Measurements from ENCODE around the gene SUSD1.

SUSD1 gene

DNA sequence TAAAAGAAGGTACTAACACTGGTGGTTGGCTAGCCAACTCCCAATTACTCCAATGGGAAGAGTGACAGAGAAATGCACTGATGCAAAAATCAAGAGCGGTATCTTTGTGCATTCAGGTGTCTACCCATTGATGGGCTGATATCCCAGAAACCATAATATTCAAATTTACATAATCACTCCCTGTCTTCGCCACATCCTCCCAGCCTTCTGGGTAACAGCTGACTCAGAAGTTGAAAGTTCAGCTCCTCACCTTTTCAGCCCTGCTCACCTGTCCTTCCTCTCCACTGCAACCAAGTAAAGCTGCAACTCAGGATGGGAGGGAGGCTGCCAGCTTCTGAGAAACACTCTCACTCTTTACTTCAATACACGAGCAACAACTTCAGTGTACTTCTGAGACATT is 6.9 kb downstream of the SUSD1 start:
- Histone ChIP-seq H3K36me3 (ENCODE audit: insufficient read depth, low read length) (no peaks in the 10 kb centered on the region), H3K27ac (no peak overlapping the region), H3K4me3 (no peak overlapping the region), H3K9ac (ENCODE audit: insufficient read length) (no peak overlapping the region), H3K9me3 (ENCODE audit: low read depth, low read length) (no peaks in the 10 kb centered on the region)
- no peak for DNase-seq (ENCODE audit: low read depth, low spot score)
- TF ChIP-seq EZH2 (IDR thresholded peaks at IDR 0.05) (no peak), POLR2AphosphoS5 (IDR thresholded peaks at IDR 0.05; ENCODE audit: borderline replicate concordance, low read depth, low read length) (no peak), FOXP2 (optimal IDR thresholded peaks at IDR 0.05; ENCODE audit: control extremely low read depth, extremely low read length, insufficient read depth) (no peak)

DNA sequence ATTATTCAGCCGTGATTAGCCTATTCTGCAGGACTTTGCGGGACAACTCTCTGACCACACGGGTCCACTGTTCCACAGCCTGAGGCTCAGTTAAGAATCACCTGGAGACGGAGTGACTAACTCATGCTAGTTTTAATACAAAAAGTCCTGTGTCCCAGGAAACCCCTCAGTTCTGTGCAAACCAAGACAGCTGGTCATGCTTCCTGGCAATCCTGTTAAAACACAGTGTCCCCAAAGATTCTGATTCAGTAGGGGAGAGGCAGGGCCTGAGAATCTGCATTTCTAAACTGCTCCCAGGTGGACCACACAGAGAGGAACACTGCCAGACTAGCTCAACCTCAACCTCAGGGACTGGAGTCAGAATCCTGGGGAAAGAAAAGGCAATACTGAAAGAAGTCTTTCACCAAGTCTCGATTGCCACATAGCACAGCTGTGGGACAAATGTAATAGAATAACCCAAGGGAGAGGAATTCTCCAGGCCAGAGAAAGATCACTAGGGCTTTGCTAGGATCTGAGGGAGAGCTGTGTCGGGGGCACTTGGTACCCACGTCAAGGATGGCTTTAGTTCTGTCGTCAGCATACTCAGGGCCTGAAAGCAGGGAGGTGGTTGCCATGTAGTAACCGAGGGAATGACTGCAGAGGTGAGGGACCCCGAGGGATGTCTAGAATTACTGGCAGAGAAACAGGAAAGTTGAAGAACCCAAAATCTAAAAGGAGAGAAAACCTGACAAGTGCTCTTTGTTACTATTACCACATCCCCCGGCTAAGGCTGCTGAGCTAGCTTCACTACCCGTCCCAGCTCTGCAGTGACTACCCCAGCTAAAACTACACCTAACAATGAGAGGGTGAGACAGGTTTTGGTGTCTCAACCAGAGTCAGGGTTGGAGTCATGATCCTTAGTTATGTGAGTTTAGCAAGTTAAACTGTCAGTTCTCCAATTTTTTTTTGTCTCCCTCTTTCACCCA is 8.6 kb downstream of the SUSD1 start:
- no peak for TF ChIP-seq FOXP2 (optimal IDR thresholded peaks at IDR 0.05; ENCODE audit: control extremely low read depth, extremely low read length, insufficient read depth)
- no peak for TF ChIP-seq POLR2AphosphoS5 (IDR thresholded peaks at IDR 0.05; ENCODE audit: borderline replicate concordance, low read depth, low read length)
- no peak for TF ChIP-seq EZH2 (IDR thresholded peaks at IDR 0.05)
- DNase-seq (ENCODE audit: low read depth, low spot score) = no peak
- H3K4me3 ChIP-seq = no peak overlapping the region
- no peak overlapping the region for H3K9ac ChIP-seq (ENCODE audit: insufficient read length)
- no peaks in the 10 kb centered on the region for H3K9me3 ChIP-seq (ENCODE audit: low read depth, low read length)
- H3K27ac ChIP-seq = no peak overlapping the region
- H3K36me3 ChIP-seq (ENCODE audit: insufficient read depth, low read length) = no peaks in the 10 kb centered on the region

DNA sequence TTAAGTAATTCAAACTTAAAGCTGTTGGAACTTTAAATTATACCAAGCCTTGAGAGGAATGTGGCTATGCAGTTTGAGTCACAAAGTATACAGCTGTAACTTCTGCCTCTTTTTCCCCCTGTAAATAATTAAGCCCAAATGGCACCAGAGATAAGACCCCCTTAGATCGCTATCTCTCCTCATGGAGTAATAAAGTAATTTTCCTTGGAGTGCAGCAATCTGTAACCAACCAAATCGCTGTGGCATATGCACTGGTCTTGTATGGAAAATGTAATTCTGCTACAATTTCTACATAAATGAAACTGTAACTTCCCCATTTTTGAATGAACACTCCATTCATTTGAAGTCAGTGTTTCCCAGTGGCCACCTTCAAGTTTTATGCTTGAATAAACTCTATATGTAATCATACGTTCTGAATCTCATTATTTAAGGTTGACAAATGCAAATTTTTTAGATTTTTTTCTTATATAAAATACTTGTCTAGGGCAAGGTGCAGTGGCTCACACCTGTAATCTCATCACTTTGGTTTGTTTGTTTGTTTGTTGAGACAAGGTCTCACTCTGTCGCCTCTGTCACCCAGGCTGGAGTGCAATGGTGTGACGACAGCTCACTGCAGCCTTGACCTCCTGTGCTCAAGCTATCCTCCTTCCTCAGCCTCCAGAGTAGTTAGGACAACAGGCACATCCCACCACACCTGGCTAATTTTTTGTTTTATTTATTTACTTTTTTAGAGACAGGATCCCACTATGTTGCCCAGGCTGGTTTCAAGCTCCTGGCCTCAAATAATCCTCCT is 12.3 kb downstream of the SUSD1 start:
- no peak overlapping the region for H3K9ac ChIP-seq (ENCODE audit: insufficient read length)
- no peak overlapping the region for H3K27ac ChIP-seq
- DNase-seq (ENCODE audit: low read depth, low spot score) = no peak
- no peaks in the 10 kb centered on the region for H3K36me3 ChIP-seq (ENCODE audit: insufficient read depth, low read length)
- H3K4me3 ChIP-seq = no peak overlapping the region
- no peak for TF ChIP-seq EZH2 (IDR thresholded peaks at IDR 0.05)
- TF ChIP-seq POLR2AphosphoS5 (IDR thresholded peaks at IDR 0.05; ENCODE audit: borderline replicate concordance, low read depth, low read length) = no peak
- no peak for TF ChIP-seq FOXP2 (optimal IDR thresholded peaks at IDR 0.05; ENCODE audit: control extremely low read depth, extremely low read length, insufficient read depth)
- no peaks in the 10 kb centered on the region for H3K9me3 ChIP-seq (ENCODE audit: low read depth, low read length)

DNA sequence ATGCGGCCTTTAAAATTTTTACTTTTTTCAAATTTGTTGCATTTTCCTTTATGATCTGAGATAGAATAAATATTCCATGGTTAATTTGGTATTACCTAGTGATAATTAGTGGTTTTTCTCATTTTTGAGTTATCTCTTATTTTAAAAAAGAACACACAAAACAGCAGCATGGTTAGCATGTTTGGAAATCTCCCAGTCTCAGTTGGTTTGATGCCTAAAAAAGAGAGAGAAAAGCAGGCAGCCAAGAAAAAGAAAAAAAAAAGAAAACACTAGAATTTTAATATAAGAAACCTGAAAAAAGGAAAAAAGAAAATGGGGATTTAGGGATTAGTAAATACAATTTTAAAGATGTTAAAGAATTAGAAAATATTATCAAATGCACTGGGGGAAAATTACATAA is 15.3 kb downstream of the SUSD1 start:
- no peak for TF ChIP-seq FOXP2 (optimal IDR thresholded peaks at IDR 0.05; ENCODE audit: control extremely low read depth, extremely low read length, insufficient read depth)
- TF ChIP-seq POLR2AphosphoS5 (IDR thresholded peaks at IDR 0.05; ENCODE audit: borderline replicate concordance, low read depth, low read length) = no peak
- TF ChIP-seq EZH2 (IDR thresholded peaks at IDR 0.05) = no peak
- H3K9me3 ChIP-seq (ENCODE audit: low read depth, low read length) = no peaks in the 10 kb centered on the region
- no peak overlapping the region for H3K4me3 ChIP-seq
- no peak overlapping the region for H3K27ac ChIP-seq
- no peaks in the 10 kb centered on the region for H3K36me3 ChIP-seq (ENCODE audit: insufficient read depth, low read length)
- no peak for DNase-seq (ENCODE audit: low read depth, low spot score)
- no peak overlapping the region for H3K9ac ChIP-seq (ENCODE audit: insufficient read length)

DNA sequence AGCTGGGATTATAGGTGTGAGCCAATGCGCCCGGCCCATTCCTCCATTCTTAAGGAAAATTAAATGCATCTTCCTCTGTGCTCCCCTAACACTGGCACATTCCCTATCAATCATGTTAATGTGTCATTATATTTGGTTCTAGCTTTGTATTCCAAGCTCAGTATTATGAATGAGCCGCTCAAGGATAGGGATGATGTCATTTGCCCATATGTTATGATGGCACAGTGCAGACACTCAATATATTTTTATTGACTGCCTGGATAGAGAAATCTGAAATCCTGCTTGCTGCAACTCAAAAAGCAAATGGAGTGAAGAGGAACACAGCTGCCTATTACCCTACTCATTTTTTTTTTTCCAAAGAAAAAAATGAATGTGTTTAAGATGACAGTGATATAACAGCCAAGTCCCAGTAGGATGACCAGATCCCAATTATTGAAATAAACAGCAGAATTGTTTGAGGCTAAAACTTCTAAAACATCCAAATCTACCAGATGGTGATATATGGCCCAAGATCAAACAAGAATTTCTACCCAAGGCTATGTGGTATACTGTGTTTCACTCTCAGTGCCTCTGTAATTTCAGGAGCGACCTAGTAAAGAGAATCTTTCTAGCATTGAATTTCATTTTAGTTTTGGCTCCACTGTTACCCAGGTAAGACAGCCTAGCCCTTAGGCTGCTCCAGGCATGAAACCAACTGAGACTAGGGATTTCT is 16.3 kb downstream of the SUSD1 start:
- H3K9ac ChIP-seq (ENCODE audit: insufficient read length) = no peak overlapping the region
- no peak for TF ChIP-seq POLR2AphosphoS5 (IDR thresholded peaks at IDR 0.05; ENCODE audit: borderline replicate concordance, low read depth, low read length)
- TF ChIP-seq EZH2 (IDR thresholded peaks at IDR 0.05) = no peak
- no peak for TF ChIP-seq FOXP2 (optimal IDR thresholded peaks at IDR 0.05; ENCODE audit: control extremely low read depth, extremely low read length, insufficient read depth)
- no peak for DNase-seq (ENCODE audit: low read depth, low spot score)
- H3K9me3 ChIP-seq (ENCODE audit: low read depth, low read length) = no peaks in the 10 kb centered on the region
- H3K36me3 ChIP-seq (ENCODE audit: insufficient read depth, low read length) = no peaks in the 10 kb centered on the region
- H3K27ac ChIP-seq = no peak overlapping the region
- H3K4me3 ChIP-seq = no peak overlapping the region

DNA sequence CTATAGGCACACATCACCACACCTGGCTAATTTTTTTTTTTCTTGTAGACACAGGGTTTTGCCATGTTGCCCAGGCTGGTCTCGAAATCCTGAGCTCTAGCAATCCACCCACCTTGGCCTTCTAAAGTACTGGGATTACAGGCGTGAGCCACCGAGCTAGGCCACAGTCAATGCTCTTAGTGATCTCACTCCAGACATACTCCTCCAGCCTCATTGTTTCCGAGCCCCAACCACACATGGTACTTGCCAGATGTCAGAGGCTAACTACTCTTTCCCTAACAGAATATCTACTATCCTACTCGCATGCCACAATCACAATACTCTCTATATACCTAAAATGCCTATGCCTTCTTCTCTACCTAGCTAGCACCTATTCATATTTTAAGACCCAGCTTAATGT is 17.1 kb downstream of the SUSD1 start:
- Histone ChIP-seq H3K36me3 (ENCODE audit: insufficient read depth, low read length) (no peaks in the 10 kb centered on the region), H3K27ac (no peak overlapping the region), H3K4me3 (no peak overlapping the region), H3K9ac (ENCODE audit: insufficient read length) (no peak overlapping the region), H3K9me3 (ENCODE audit: low read depth, low read length) (no peaks in the 10 kb centered on the region)
- TF ChIP-seq EZH2 (IDR thresholded peaks at IDR 0.05) (no peak), POLR2AphosphoS5 (IDR thresholded peaks at IDR 0.05; ENCODE audit: borderline replicate concordance, low read depth, low read length) (no peak), FOXP2 (optimal IDR thresholded peaks at IDR 0.05; ENCODE audit: control extremely low read depth, extremely low read length, insufficient read depth) (no peak)
- DNase-seq (ENCODE audit: low read depth, low spot score) = no peak

DNA sequence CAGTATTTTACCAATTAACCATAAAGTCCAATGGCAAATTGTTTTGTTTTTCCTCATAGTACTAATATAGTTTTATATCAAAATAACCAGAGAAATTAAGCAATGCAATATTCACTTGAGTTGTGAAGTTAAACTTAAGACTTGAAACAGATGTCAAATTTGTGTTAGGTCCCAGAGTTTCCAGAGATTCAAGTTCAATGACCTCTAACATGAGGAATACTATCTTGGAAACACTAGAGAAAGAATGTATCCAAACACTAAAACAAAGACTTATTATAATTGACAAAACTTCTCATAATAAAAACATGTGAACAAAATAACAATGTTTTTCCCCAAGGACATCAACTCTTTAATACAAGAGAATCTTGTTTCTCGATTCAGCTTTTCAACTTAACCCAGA is 18.0 kb downstream of the SUSD1 start:
- H3K27ac ChIP-seq = no peak overlapping the region
- H3K9ac ChIP-seq (ENCODE audit: insufficient read length) = no peak overlapping the region
- H3K9me3 ChIP-seq (ENCODE audit: low read depth, low read length) = no peaks in the 10 kb centered on the region
- no peak for DNase-seq (ENCODE audit: low read depth, low spot score)
- no peaks in the 10 kb centered on the region for H3K36me3 ChIP-seq (ENCODE audit: insufficient read depth, low read length)
- H3K4me3 ChIP-seq = no peak overlapping the region
- TF ChIP-seq FOXP2 (optimal IDR thresholded peaks at IDR 0.05; ENCODE audit: control extremely low read depth, extremely low read length, insufficient read depth) (no peak), EZH2 (IDR thresholded peaks at IDR 0.05) (no peak), POLR2AphosphoS5 (IDR thresholded peaks at IDR 0.05; ENCODE audit: borderline replicate concordance, low read depth, low read length) (no peak)

GRCh38 chr9:112149211-112149610 is 25.9 kb downstream of the SUSD1 start:
- TF ChIP-seq EZH2 (IDR thresholded peaks at IDR 0.05) = no peak
- TF ChIP-seq FOXP2 (optimal IDR thresholded peaks at IDR 0.05; ENCODE audit: control extremely low read depth, extremely low read length, insufficient read depth) = no peak
- H3K36me3 ChIP-seq (ENCODE audit: insufficient read depth, low read length) = no peaks in the 10 kb centered on the region
- no peak overlapping the region for H3K9ac ChIP-seq (ENCODE audit: insufficient read length)
- no peak overlapping the region for H3K4me3 ChIP-seq
- no peaks in the 10 kb centered on the region for H3K9me3 ChIP-seq (ENCODE audit: low read depth, low read length)
- no peak overlapping the region for H3K27ac ChIP-seq
- DNase-seq (ENCODE audit: low read depth, low spot score) = no peak
